NT2/D1 (cell line): ENCODE data around the gene MEOX1.

Source experiments
- YY1 ChIP-seq: IDR thresholded peaks from 2 replicates; pipeline ENCODE4 v1.6.1; 2011; ENCODE audit not compliant: insufficient read length, insufficient read depth
- ZNF274 ChIP-seq: IDR thresholded peaks from 2 replicates; pipeline ENCODE4 v1.6.1; 2011; ENCODE audit warnings: mild to moderate bottlenecking, low read depth, low read length

- no peak for TF ChIP-seq YY1
- no peak for TF ChIP-seq ZNF274
Measured at GRCh38 chr17:43619705-43620104, 42.0 kb downstream of the MEOX1 start.
